Gastrocnemius medialis (tissue), 4 donors: ENCODE data around the gene FMN2.

Source experiments
- CTCF ChIP-seq, 5 experiments: fragments of 450-650 bp in 3 of 5; fragments of 200-600 bp in 2 of 5; sonication (generic) in 2 of 5; IDR thresholded peaks in 4 of 5; conservative IDR thresholded peaks in 1 of 5; 1 replicate in 4 of 5; 2 replicates in 1 of 5; pipeline ENCODE4 v1.5.1; 2016 to 2019; ENCODE audit warnings: antibody characterized with exemption in 5 of 5, mild to moderate bottlenecking in 3 of 5, moderate library complexity in 3 of 5
- POLR2A ChIP-seq, 2 donors: fragments of 450-650 bp; IDR thresholded peaks; one replicate each; pipeline ENCODE4 v1.6.1; 2017; ENCODE audit warnings: antibody characterized with exemption in 2 of 2, mild to moderate bottlenecking in 2 of 2, moderate library complexity in 2 of 2

GRCh38 chr1:240148333-240148732, 56.6 kb downstream of the FMN2 start:
- TF ChIP-seq CTCF (IDR thresholded peaks at IDR 0.05 in 4 of 5, conservative IDR thresholded peaks at IDR 0.05 in 1 of 5) (no peak), POLR2A (IDR thresholded peaks at IDR 0.05) (no peak)
